WTC11 (cell line): ENCODE results near the gene FOXP4. TPM values are rescaled to one million over a fixed set of nuclear protein-coding genes. Genes with fewer than 3 reads are reported as not detected.

ENCODE experiments used
- ATAC-seq: fragments of 200-7000 bp; cut with Tn5 transposase; 2 replicates; pipeline ENCODE4 v1.10.0; 2021; ENCODE audit warnings: mild to moderate bottlenecking, moderate library complexity
- CTCF ChIA-PET: fragments of 300-600 bp; sonication (Branson Sonifier 250); formaldehyde crosslinking; loops from one replicate; lab custom pipeline; 2021; ENCODE audit warnings: antibody characterized with exemption; lab: Charles Lee
- POLR2A ChIA-PET: fragments of 350-600 bp; sonication (Branson Sonifier 250); formaldehyde crosslinking; loops from one replicate; lab custom pipeline; 2021; ENCODE audit warnings: antibody characterized with exemption; lab: Charles Lee
- DNase-seq: peaks from one replicate; pipeline ENCODE4 v3.0.0; 2021; ENCODE audit warnings: low spot score
- H3K27ac Mint-ChIP-seq: 2 replicates; pipeline ENCODE4 v1.8.0; 2021; ENCODE audit warnings: mixed read lengths
- H3K27me3 Mint-ChIP-seq: 2 replicates; pipeline ENCODE4 v1.8.0; 2021; ENCODE audit warnings: low read depth, mild to moderate bottlenecking, moderate library complexity, mixed read lengths
- H3K36me3 Mint-ChIP-seq: 2 replicates; pipeline ENCODE4 v1.8.0; 2021; ENCODE audit warnings: mixed read lengths
- H3K4me1 Mint-ChIP-seq: 2 replicates; pipeline ENCODE4 v1.8.0; 2022; ENCODE audit warnings: mixed read lengths
- H3K4me3 Mint-ChIP-seq: 2 replicates; pipeline ENCODE4 v1.8.0; 2021; ENCODE audit warnings: mild to moderate bottlenecking, moderate library complexity, mixed read lengths
- H3K9me3 Mint-ChIP-seq: 2 replicates; pipeline ENCODE4 v1.8.0; 2021; ENCODE audit warnings: mixed read lengths
- ATF1 ChIP-seq: sonication (generic); formaldehyde crosslinking; IDR thresholded peaks from 2 replicates; pipeline ENCODE4 v1.8.1; 2023; ENCODE audit warnings: mild to moderate bottlenecking, moderate library complexity, missing genetic modification reagents
- ATF3 ChIP-seq: sonication (generic); formaldehyde crosslinking; conservative IDR thresholded peaks from 2 replicates; pipeline ENCODE4 v1.8.1; 2022; ENCODE audit warnings: mild to moderate bottlenecking, missing genetic modification reagents
- CREM ChIP-seq: sonication (generic); formaldehyde crosslinking; IDR thresholded peaks from 2 replicates; pipeline ENCODE4 v1.8.1; 2022; ENCODE audit warnings: mild to moderate bottlenecking, missing genetic modification reagents, moderate library complexity
- ELF4 ChIP-seq: sonication (generic); formaldehyde crosslinking; IDR thresholded peaks from 2 replicates; pipeline ENCODE4 v1.8.1; 2022; ENCODE audit warnings: low read depth, mild to moderate bottlenecking, moderate library complexity, missing genetic modification reagents
- FOXP4 ChIP-seq: sonication (generic); formaldehyde crosslinking; IDR thresholded peaks from 2 replicates; pipeline ENCODE4 v1.8.0; 2022; ENCODE audit warnings: mild to moderate bottlenecking, missing genetic modification reagents
- NFATC4 ChIP-seq: fragments of 250-450 bp; sonication (Bioruptor Pico); IDR thresholded peaks from 2 replicates; pipeline ENCODE4 v1.9.0; 2021; ENCODE audit warnings: mild to moderate bottlenecking
- NFYB ChIP-seq: sonication (generic); formaldehyde crosslinking; conservative IDR thresholded peaks from 2 replicates; pipeline ENCODE4 v1.8.0; 2022; ENCODE audit warnings: low read depth, missing genetic modification reagents
- NR3C1 ChIP-seq: sonication (generic); formaldehyde crosslinking; conservative IDR thresholded peaks from 2 replicates; pipeline ENCODE4 v1.8.1; 2023; ENCODE audit warnings: low read depth, mild to moderate bottlenecking, missing genetic modification reagents
- SP1 ChIP-seq: sonication (generic); formaldehyde crosslinking; conservative IDR thresholded peaks from 2 replicates; pipeline ENCODE4 v1.8.1; 2022; ENCODE audit warnings: missing genetic modification reagents
- TP53 ChIP-seq: sonication (generic); formaldehyde crosslinking; IDR thresholded peaks from 2 replicates; pipeline ENCODE4 v1.8.1; 2023; ENCODE audit warnings: mild to moderate bottlenecking, missing genetic modification reagents
- ZBTB21 ChIP-seq: sonication (generic); formaldehyde crosslinking; IDR thresholded peaks from 2 replicates; pipeline ENCODE4 v1.8.1; 2023; ENCODE audit warnings: mild to moderate bottlenecking, missing genetic modification reagents, borderline replicate concordance
- ZNF671 ChIP-seq: fragments of 250-450 bp; sonication (Bioruptor Pico); IDR thresholded peaks from 2 replicates; pipeline ENCODE4 v1.8.0; 2021; ENCODE audit warnings: mild to moderate bottlenecking
- total RNA-seq: library from RNA; stranded (reverse); gene quantifications from 3 replicates; pipeline ENCODE4 v1.2.3, GENCODE V29; 2021
- TF ChIP-seq, protein P1 (sequence below): sonication (generic); formaldehyde crosslinking; IDR thresholded peaks from 2 replicates; pipeline ENCODE4 v1.8.1; 2022; ENCODE audit warnings: missing genetic modification reagents, borderline replicate concordance
- TF ChIP-seq, protein P2 (sequence below): sonication (generic); formaldehyde crosslinking; IDR thresholded peaks from 2 replicates; pipeline ENCODE4 v1.8.1; 2022; ENCODE audit warnings: mild to moderate bottlenecking, moderate library complexity, missing genetic modification reagents
- TF ChIP-seq, protein P3 (sequence below): fragments of 250-450 bp; sonication (Bioruptor Pico); IDR thresholded peaks from 2 replicates; pipeline ENCODE4 v1.9.0; 2021; ENCODE audit warnings: mild to moderate bottlenecking
- TF ChIP-seq, protein P4 (sequence below): sonication (generic); formaldehyde crosslinking; IDR thresholded peaks from 2 replicates; pipeline ENCODE4 v1.8.0; 2023; ENCODE audit warnings: missing genetic modification reagents, mild to moderate bottlenecking, borderline replicate concordance
- TF ChIP-seq, protein P5 (sequence below): fragments of 250-450 bp; sonication (Bioruptor Pico); IDR thresholded peaks from 2 replicates; pipeline ENCODE4 v2.1.2; 2022; ENCODE audit warnings: mild to moderate bottlenecking, moderate library complexity

FOXP4 gene
- total RNA-seq, 1 experiment from 2014 or later: 36.6 TPM

- TF ChIP-seq, protein P1, sequence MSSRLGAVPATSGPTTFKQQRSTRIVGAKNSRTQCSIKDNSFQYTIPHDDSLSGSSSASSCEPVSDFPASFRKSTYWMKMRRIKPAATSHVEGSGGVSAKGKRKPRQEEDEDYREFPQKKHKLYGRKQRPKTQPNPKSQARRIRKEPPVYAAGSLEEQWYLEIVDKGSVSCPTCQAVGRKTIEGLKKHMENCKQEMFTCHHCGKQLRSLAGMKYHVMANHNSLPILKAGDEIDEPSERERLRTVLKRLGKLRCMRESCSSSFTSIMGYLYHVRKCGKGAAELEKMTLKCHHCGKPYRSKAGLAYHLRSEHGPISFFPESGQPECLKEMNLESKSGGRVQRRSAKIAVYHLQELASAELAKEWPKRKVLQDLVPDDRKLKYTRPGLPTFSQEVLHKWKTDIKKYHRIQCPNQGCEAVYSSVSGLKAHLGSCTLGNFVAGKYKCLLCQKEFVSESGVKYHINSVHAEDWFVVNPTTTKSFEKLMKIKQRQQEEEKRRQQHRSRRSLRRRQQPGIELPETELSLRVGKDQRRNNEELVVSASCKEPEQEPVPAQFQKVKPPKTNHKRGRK (CRISPR knock-in tag): no peak
- TF ChIP-seq, protein P2, sequence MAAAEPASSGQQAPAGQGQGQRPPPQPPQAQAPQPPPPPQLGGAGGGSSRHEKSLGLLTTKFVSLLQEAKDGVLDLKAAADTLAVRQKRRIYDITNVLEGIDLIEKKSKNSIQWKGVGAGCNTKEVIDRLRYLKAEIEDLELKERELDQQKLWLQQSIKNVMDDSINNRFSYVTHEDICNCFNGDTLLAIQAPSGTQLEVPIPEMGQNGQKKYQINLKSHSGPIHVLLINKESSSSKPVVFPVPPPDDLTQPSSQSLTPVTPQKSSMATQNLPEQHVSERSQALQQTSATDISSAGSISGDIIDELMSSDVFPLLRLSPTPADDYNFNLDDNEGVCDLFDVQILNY (CRISPR knock-in tag): no peak
- no peak for TF ChIP-seq SP1 (CRISPR knock-in tag)
- TF ChIP-seq, all 79 proteins: peak for 0
Measured at GRCh38 chr6:41530476-41530875, 15.7 kb upstream of the FOXP4 start (continued).

- peaks cover 35% of the 10 kb centered on the region for H3K4me1 Mint-ChIP-seq
- no peaks in the 10 kb centered on the region for H3K36me3 Mint-ChIP-seq
- peaks cover 31% of the 10 kb centered on the region for H3K27me3 Mint-ChIP-seq
- TF ChIP-seq FOXP4 (CRISPR knock-in tag) (no peak), ZBTB21 (CRISPR knock-in tag) (no peak), ATF3 (CRISPR knock-in tag) (no peak), ZNF671 (no peak), CREM (CRISPR knock-in tag) (no peak), NFYB (CRISPR knock-in tag) (no peak), TP53 (CRISPR knock-in tag) (no peak), ELF4 (CRISPR knock-in tag) (no peak), NR3C1 (CRISPR knock-in tag) (no peak), ATF1 (CRISPR knock-in tag) (no peak), SP1 (CRISPR knock-in tag) (no peak), NFATC4 (CRISPR knock-in tag) (no peak)
- TF ChIP-seq, protein P3, sequence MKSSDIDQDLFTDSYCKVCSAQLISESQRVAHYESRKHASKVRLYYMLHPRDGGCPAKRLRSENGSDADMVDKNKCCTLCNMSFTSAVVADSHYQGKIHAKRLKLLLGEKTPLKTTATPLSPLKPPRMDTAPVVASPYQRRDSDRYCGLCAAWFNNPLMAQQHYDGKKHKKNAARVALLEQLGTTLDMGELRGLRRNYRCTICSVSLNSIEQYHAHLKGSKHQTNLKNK (CRISPR knock-in tag): no peak
- TF ChIP-seq, protein P4, sequence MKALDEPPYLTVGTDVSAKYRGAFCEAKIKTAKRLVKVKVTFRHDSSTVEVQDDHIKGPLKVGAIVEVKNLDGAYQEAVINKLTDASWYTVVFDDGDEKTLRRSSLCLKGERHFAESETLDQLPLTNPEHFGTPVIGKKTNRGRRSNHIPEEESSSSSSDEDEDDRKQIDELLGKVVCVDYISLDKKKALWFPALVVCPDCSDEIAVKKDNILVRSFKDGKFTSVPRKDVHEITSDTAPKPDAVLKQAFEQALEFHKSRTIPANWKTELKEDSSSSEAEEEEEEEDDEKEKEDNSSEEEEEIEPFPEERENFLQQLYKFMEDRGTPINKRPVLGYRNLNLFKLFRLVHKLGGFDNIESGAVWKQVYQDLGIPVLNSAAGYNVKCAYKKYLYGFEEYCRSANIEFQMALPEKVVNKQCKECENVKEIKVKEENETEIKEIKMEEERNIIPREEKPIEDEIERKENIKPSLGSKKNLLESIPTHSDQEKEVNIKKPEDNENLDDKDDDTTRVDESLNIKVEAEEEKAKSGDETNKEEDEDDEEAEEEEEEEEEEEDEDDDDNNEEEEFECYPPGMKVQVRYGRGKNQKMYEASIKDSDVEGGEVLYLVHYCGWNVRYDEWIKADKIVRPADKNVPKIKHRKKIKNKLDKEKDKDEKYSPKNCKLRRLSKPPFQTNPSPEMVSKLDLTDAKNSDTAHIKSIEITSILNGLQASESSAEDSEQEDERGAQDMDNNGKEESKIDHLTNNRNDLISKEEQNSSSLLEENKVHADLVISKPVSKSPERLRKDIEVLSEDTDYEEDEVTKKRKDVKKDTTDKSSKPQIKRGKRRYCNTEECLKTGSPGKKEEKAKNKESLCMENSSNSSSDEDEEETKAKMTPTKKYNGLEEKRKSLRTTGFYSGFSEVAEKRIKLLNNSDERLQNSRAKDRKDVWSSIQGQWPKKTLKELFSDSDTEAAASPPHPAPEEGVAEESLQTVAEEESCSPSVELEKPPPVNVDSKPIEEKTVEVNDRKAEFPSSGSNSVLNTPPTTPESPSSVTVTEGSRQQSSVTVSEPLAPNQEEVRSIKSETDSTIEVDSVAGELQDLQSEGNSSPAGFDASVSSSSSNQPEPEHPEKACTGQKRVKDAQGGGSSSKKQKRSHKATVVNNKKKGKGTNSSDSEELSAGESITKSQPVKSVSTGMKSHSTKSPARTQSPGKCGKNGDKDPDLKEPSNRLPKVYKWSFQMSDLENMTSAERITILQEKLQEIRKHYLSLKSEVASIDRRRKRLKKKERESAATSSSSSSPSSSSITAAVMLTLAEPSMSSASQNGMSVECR: no peak
- TF ChIP-seq, protein P5, sequence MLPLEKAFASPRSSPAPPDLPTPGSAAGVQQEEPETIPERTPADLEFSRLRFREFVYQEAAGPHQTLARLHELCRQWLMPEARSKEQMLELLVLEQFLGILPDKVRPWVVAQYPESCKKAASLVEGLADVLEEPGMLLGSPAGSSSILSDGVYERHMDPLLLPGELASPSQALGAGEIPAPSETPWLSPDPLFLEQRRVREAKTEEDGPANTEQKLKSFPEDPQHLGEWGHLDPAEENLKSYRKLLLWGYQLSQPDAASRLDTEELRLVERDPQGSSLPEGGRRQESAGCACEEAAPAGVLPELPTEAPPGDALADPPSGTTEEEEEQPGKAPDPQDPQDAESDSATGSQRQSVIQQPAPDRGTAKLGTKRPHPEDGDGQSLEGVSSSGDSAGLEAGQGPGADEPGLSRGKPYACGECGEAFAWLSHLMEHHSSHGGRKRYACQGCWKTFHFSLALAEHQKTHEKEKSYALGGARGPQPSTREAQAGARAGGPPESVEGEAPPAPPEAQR (CRISPR knock-in tag): no peak
- TF ChIP-seq, protein P2 (CRISPR knock-in tag): no peak
- H3K27ac Mint-ChIP-seq: no peak overlapping the region
- H3K9me3 Mint-ChIP-seq: no peaks in the 10 kb centered on the region
- POLR2A ChIA-PET: no interaction called here
- CTCF ChIA-PET: interaction anchor here (0.6 to 1.4 kb wide), 3 partner anchors 28 to 89 kb away, joined by 3 to 4 read pairs (median 3); no protein-coding TSS in a partner anchor
- DNase-seq (no peak), ATAC-seq (no peak)
- H3K4me3 Mint-ChIP-seq: no peak overlapping the region
Measured at GRCh38 chr6:41531016-41531415, 15.2 kb upstream of the FOXP4 start.
